Measurements from ENCODE around the gene GUK1. TPM values are rescaled to one million over a fixed set of nuclear protein-coding genes. Genes with fewer than 3 reads are reported as not detected.
A peak's percentile ranks its signal among the peaks of the same experiment; 100 is the strongest.
"Not testable (repeated sequence)": the region's sequence is repeated elsewhere in the genome, so short reads cannot be mapped to it uniquely, and the experiment has no call there.

GUK1 gene
- total and polyA plus RNA-seq, 5 experiments from 2014 or later, result 189 to 466 (median 369) TPM

- no peaks in the 10 kb centered on the region for H3K27me3 Mint-ChIP-seq
- peaks cover 17 to 43% (median 31%) of the 10 kb centered on the region in 4 donors for H3K4me1 Mint-ChIP-seq
- DNase-seq (no peak), ATAC-seq (no peak)
- peak overlapping the region in 4 of 10 donors; percentile 6 to 87 (median 66) for H3K27ac Mint-ChIP-seq
- H3K4me3 Mint-ChIP-seq, result no peak overlapping the region
- no peaks in the 10 kb centered on the region for H3K9me3 Mint-ChIP-seq
- H3K36me3 Mint-ChIP-seq, result peaks cover 0 to 7% (median 0%) of the 10 kb centered on the region in 3 donors
- POLR2A ChIA-PET, result interaction anchor here (1.0 kb wide), 1 partner anchor 30 kb away, joined by 3 read pairs; the partner anchor contains the start of gene GUK1
Observed at GRCh38 chr1:228170666-228171065, 30.6 kb downstream of the GUK1 start.

GRCh38 chr1:228171221-228171891, 31.3 kb downstream of the GUK1 start:
- Mint-ChIP-seq H3K27me3 (no peaks in the 10 kb centered on the region), H3K4me3 (no peak overlapping the region), H3K9me3 (no peaks in the 10 kb centered on the region), H3K27ac (peak overlapping the region in 1 of 10 donors; percentile 18), H3K4me1 (peaks cover 17 to 43% (median 31%) of the 10 kb centered on the region in 4 donors), H3K36me3 (peaks cover 0 to 7% (median 0%) of the 10 kb centered on the region in 3 donors)
- DNase-seq (no peak), ATAC-seq (no peak)
- POLR2A ChIA-PET, result interaction anchor here (0.9 kb wide), 1 partner anchor 31 kb away, joined by 3 read pairs; the partner anchor contains the start of gene GUK1

GRCh38 chr1:228172591-228173527, 32.8 kb downstream of the GUK1 start:
- H3K27ac Mint-ChIP-seq, result peak overlapping the region in 5 of 10 donors; percentile 31 to 86 (median 61)

GRCh38 chr1:228173528-228174481, 33.7 kb downstream of the GUK1 start:
- H3K4me3 Mint-ChIP-seq, H3K27me3 Mint-ChIP-seq, H3K9me3 Mint-ChIP-seq, POLR2A ChIA-PET: not testable (repeated sequence)
- Mint-ChIP-seq H3K36me3 (peaks cover 0 to 13% (median 0%) of the 10 kb centered on the region in 3 donors), H3K4me1 (peaks cover 12 to 24% (median 18%) of the 10 kb centered on the region in 4 donors), H3K27ac (peak overlapping the region in 2 of 10 donors; percentile 22 to 87)
- peak; percentile 39 to 68 for ATAC-seq
- DNase-seq, result peak in 5 of 10 donors; percentile 33 to 52 (median 37)

More at GRCh38 chr1:228172591-228173527, 32.8 kb downstream of the GUK1 start:
- DNase-seq, result no peak
- H3K27me3 Mint-ChIP-seq, result no peaks in the 10 kb centered on the region
- POLR2A ChIA-PET, result interaction anchor here (0.9 kb wide), 1 partner anchor 66 kb away, joined by 3 read pairs; no protein-coding TSS in a partner anchor
- peaks cover 0 to 9% (median 0%) of the 10 kb centered on the region in 3 donors for H3K36me3 Mint-ChIP-seq
- H3K4me3 Mint-ChIP-seq, result no peak overlapping the region
- no peak for ATAC-seq
- peaks cover 13 to 33% (median 21%) of the 10 kb centered on the region in 4 donors for H3K4me1 Mint-ChIP-seq
- H3K9me3 Mint-ChIP-seq, result no peaks in the 10 kb centered on the region

- POLR2A ChIA-PET, result no interaction called here
- Mint-ChIP-seq H3K4me1 (peaks cover 6 to 16% (median 14%) of the 10 kb centered on the region in 4 donors), H3K27ac (peak overlapping the region in 1 of 10 donors; percentile 40), H3K4me3 (no peak overlapping the region), H3K27me3 (no peaks in the 10 kb centered on the region), H3K36me3 (peaks cover 0 to 9% (median 0%) of the 10 kb centered on the region in 3 donors), H3K9me3 (no peaks in the 10 kb centered on the region)
- ATAC-seq (peak; percentile 19 to 65), DNase-seq (peak in 4 of 10 donors; percentile 37 to 54 (median 48))
Observed at GRCh38 chr1:228174482-228175315, 34.6 kb downstream of the GUK1 start.

- POLR2A ChIA-PET, result no interaction called here
- ATAC-seq (no peak), DNase-seq (no peak)
- Mint-ChIP-seq H3K4me3 (no peak overlapping the region), H3K9me3 (no peaks in the 10 kb centered on the region), H3K36me3 (peaks cover 0 to 8% (median 0%) of the 10 kb centered on the region in 3 donors), H3K27ac (peak overlapping the region in 1 of 10 donors; percentile 88), H3K4me1 (peaks cover 6 to 15% (median 15%) of the 10 kb centered on the region in 4 donors), H3K27me3 (no peaks in the 10 kb centered on the region)
Observed at GRCh38 chr1:228175316-228176023, 35.4 kb downstream of the GUK1 start.

GRCh38 chr1:228176024-228176395, 35.9 kb downstream of the GUK1 start:
- DNase-seq, result no peak
- Mint-ChIP-seq H3K4me3 (no peak overlapping the region), H3K27ac (peak overlapping the region in 1 of 10 donors; percentile 88), H3K27me3 (no peaks in the 10 kb centered on the region), H3K9me3 (no peaks in the 10 kb centered on the region), H3K36me3 (peaks cover 0 to 8% (median 0%) of the 10 kb centered on the region in 3 donors), H3K4me1 (peaks cover 6 to 15% (median 14%) of the 10 kb centered on the region in 4 donors)
- POLR2A ChIA-PET, result no interaction called here
- ATAC-seq, result no peak

GRCh38 chr1:228176461-228177182, 36.5 kb downstream of the GUK1 start:
- H3K27me3 Mint-ChIP-seq, result no peaks in the 10 kb centered on the region
- H3K36me3 Mint-ChIP-seq, result peaks cover 0 to 8% (median 0%) of the 10 kb centered on the region in 3 donors
- H3K9me3 Mint-ChIP-seq, result no peaks in the 10 kb centered on the region
- H3K4me1 Mint-ChIP-seq, result peaks cover 6 to 14% (median 12%) of the 10 kb centered on the region in 4 donors
- ATAC-seq, result no peak
- H3K4me3 Mint-ChIP-seq, result no peak overlapping the region
- H3K27ac Mint-ChIP-seq, result no peak overlapping the region
- POLR2A ChIA-PET, result no interaction called here
- DNase-seq, result no peak

GRCh38 chr1:228177183-228177475, 37.0 kb downstream of the GUK1 start:
- peak overlapping the region in 2 of 10 donors; percentile 12 to 31 for H3K27ac Mint-ChIP-seq
- H3K4me3 Mint-ChIP-seq, result no peak overlapping the region
- POLR2A ChIA-PET, result no interaction called here
- peaks cover 0 to 8% (median 0%) of the 10 kb centered on the region in 3 donors for H3K36me3 Mint-ChIP-seq
- DNase-seq, result no peak
- H3K9me3 Mint-ChIP-seq, result no peaks in the 10 kb centered on the region
- ATAC-seq, result no peak
- H3K27me3 Mint-ChIP-seq, result no peaks in the 10 kb centered on the region
- H3K4me1 Mint-ChIP-seq, result peaks cover 5 to 13% (median 10%) of the 10 kb centered on the region in 4 donors

Measured in naive thymus-derived CD8-positive, alpha-beta T cell (primary cell).